B cell (primary cell): ENCODE measurements around the gene NMNAT3.

ENCODE experiments used
- EZH2 ChIP-seq: IDR thresholded peaks from 2 replicates; pipeline ENCODE4 v1.6.1; 2012; ENCODE audit warnings: borderline replicate concordance, low read depth, mild to moderate bottlenecking, moderate library complexity, low read length; ENCODE audit not compliant: insufficient read depth, poor library complexity, severe bottlenecking
- TF ChIP-seq, protein P1 (sequence below): fragments of 200-600 bp; IDR thresholded peaks from one replicate; pipeline ENCODE4 v1.8.0; 2022; ENCODE audit warnings: antibody characterized with exemption, mild to moderate bottlenecking

- TF ChIP-seq, protein P1, sequence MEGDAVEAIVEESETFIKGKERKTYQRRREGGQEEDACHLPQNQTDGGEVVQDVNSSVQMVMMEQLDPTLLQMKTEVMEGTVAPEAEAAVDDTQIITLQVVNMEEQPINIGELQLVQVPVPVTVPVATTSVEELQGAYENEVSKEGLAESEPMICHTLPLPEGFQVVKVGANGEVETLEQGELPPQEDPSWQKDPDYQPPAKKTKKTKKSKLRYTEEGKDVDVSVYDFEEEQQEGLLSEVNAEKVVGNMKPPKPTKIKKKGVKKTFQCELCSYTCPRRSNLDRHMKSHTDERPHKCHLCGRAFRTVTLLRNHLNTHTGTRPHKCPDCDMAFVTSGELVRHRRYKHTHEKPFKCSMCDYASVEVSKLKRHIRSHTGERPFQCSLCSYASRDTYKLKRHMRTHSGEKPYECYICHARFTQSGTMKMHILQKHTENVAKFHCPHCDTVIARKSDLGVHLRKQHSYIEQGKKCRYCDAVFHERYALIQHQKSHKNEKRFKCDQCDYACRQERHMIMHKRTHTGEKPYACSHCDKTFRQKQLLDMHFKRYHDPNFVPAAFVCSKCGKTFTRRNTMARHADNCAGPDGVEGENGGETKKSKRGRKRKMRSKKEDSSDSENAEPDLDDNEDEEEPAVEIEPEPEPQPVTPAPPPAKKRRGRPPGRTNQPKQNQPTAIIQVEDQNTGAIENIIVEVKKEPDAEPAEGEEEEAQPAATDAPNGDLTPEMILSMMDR, result no peak
- TF ChIP-seq EZH2, result no peak
These were observed 29.8 kb downstream of the NMNAT3 start for GRCh38 chr3:139647866-139648435.
